ENCODE measurements around the gene FCHSD2. TPM values are rescaled to one million over a fixed set of nuclear protein-coding genes. Genes with fewer than 3 reads are reported as not detected.

Gene FCHSD2
- total and polyA plus RNA-seq, 2 donors (not counting 3 experiments of a cell fraction or from before 2014, with no cell fraction given): 20.8 to 56.9 TPM

DNA sequence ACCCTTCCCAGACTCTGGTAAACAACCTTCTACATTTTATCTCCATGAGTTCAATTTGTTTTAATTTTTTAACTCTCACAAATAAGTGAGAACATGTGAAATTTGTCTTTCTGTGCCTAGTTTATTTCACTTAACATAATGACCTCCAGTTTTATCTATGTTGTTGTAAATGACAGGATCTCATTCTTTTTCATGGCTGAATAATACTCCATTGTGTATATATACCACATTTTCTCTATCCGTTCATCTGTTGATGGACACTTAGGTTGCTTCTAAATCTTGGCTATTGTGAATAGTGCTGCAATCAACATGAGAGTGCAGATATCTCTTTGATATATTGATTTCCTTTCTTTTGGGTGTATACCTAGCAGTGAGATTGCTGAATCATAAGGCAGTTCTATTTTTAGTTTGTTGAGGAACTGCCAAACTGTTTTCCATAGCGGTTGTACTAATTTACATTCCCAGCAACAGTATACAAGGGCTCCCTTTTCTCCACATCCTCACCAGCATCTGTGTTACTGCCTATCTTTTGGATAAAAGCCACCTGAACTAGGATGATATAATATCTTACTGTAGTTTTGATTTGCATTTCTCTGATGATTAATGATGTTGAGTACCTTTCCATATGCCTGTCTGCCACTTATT lies 234.0 kb downstream of the FCHSD2 start:
- Histone ChIP-seq H3K9me3 (replicated peaks; ENCODE audit: control insufficient read depth, insufficient read depth, low read length) (peaks cover 2% of the 10 kb centered on the region), H3K36me3 (ENCODE audit: control insufficient read depth in 2 of 2, extremely low read depth in 1 of 2, insufficient read depth in 2 of 2, low read length in 2 of 2) (no peaks in the 10 kb centered on the region), H3K4me1 (ENCODE audit: control insufficient read depth, extremely low read depth, insufficient read depth, low read length) (no peaks in the 10 kb centered on the region), H3K9me1 (replicated peaks; ENCODE audit: control insufficient read depth, extremely low read depth, insufficient read depth, low read length) (no peaks in the 10 kb centered on the region), H3K4me2 (ENCODE audit: insufficient read depth, low read length) (no peak overlapping the region), H3K4me3 (replicated peaks in 1 of 3; ENCODE audit: insufficient read depth in 1 of 3, low read depth in 1 of 3, low read length in 3 of 3) (no peak overlapping the region), H3K79me2 (ENCODE audit: control insufficient read depth, insufficient read depth, low read length) (no peaks in the 10 kb centered on the region), H4K20me1 (replicated peaks; ENCODE audit: control insufficient read depth, extremely low read depth, insufficient read depth, low read length) (no peaks in the 10 kb centered on the region), H2AFZ (ENCODE audit: low read depth, low read length) (no peak overlapping the region), H3K9ac (replicated peaks; ENCODE audit: extremely low read depth, insufficient read depth, low read length) (no peak overlapping the region), H3K27ac (ENCODE audit: insufficient read depth, low read depth, low read length) (no peak overlapping the region), H3K27me3 (ENCODE audit: control insufficient read depth in 2 of 2, insufficient read depth in 2 of 2, low read length in 2 of 2) (no peaks in the 10 kb centered on the region)
- intact Hi-C loops (cut with micrococcal nuclease): no loop called here
- BruUV-seq (replicated peaks): no TSS peak
- ChIA-PET CTCF (no interaction called here), POLR2A (no interaction called here)
- TF ChIP-seq EZH2 (IDR thresholded peaks at IDR 0.05; ENCODE audit: borderline replicate concordance, low read depth, low read length, severe bottlenecking): no peak
- TF ChIP-seq, protein P1, sequence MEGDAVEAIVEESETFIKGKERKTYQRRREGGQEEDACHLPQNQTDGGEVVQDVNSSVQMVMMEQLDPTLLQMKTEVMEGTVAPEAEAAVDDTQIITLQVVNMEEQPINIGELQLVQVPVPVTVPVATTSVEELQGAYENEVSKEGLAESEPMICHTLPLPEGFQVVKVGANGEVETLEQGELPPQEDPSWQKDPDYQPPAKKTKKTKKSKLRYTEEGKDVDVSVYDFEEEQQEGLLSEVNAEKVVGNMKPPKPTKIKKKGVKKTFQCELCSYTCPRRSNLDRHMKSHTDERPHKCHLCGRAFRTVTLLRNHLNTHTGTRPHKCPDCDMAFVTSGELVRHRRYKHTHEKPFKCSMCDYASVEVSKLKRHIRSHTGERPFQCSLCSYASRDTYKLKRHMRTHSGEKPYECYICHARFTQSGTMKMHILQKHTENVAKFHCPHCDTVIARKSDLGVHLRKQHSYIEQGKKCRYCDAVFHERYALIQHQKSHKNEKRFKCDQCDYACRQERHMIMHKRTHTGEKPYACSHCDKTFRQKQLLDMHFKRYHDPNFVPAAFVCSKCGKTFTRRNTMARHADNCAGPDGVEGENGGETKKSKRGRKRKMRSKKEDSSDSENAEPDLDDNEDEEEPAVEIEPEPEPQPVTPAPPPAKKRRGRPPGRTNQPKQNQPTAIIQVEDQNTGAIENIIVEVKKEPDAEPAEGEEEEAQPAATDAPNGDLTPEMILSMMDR (IDR thresholded peaks at IDR 0.05; ENCODE audit: extremely low read depth in 1 of 2, insufficient read depth in 1 of 2, low read depth in 1 of 2, low read length in 2 of 2): no peak
- TF ChIP-seq MYC (IDR thresholded peaks at IDR 0.05; ENCODE audit: low read depth, low read length): no peak
- no peak for TF ChIP-seq POLR2AphosphoS5 (IDR thresholded peaks at IDR 0.05; ENCODE audit: insufficient read depth, low read depth, low read length)
- TF ChIP-seq POLR2A (IDR thresholded peaks at IDR 0.05; ENCODE audit: low read depth, low read length): no peak
- no peak for TF ChIP-seq JUN (IDR thresholded peaks at IDR 0.05; ENCODE audit: borderline replicate concordance, insufficient read depth, insufficient read length, low read depth)
- TF ChIP-seq, protein P2, sequence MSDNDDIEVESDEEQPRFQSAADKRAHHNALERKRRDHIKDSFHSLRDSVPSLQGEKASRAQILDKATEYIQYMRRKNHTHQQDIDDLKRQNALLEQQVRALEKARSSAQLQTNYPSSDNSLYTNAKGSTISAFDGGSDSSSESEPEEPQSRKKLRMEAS (IDR thresholded peaks at IDR 0.05; ENCODE audit: insufficient read depth, insufficient read length): no peak
- no peak for TF ChIP-seq GATA2 (IDR thresholded peaks at IDR 0.05; ENCODE audit: insufficient read depth, insufficient read length, low read depth, low read length)
- TF ChIP-seq FOS (IDR thresholded peaks at IDR 0.05; ENCODE audit: borderline replicate concordance, insufficient read depth, low read length): no peak
- DNase-seq (ENCODE audit: low read depth, low spot score): no peak
- FAIRE-seq: no peak
- dilution Hi-C loops (cut with MboI; ENCODE audit: extremely low pct_ligation_motif_present, low sequenced_read_pairs): no loop called here

All from endothelial cell of umbilical vein (primary cell).